T-helper 22 cell (primary cell): ENCODE data around the gene KRT84.

ENCODE experiments used
- DNase-seq: peaks from one replicate; pipeline ENCODE4 v3.0.0-alpha.2; 2020; ENCODE audit warnings: low read depth

The KRT84 gene

GRCh38 chr12:52342781-52343490, 42.5 kb downstream of the KRT84 start:
- no peak for DNase-seq

GRCh38 chr12:52341066-52341580, 44.3 kb downstream of the KRT84 start:
- no peak for DNase-seq

GRCh38 chr12:52338241-52338960, 47.1 kb downstream of the KRT84 start:
- no peak for DNase-seq

GRCh38 chr12:52337054-52337453, 48.4 kb downstream of the KRT84 start:
- DNase-seq, result no peak

GRCh38 chr12:52336641-52337040, 48.8 kb downstream of the KRT84 start:
- DNase-seq, result no peak

- no peak for DNase-seq
Observed at GRCh38 chr12:52335598-52336262, 49.7 kb downstream of the KRT84 start.

GRCh38 chr12:52334185-52334584, 51.3 kb downstream of the KRT84 start:
- no peak for DNase-seq

- no peak for DNase-seq
Observed at GRCh38 chr12:52333321-52333720, 52.1 kb downstream of the KRT84 start.

GRCh38 chr12:52332381-52332780, 53.1 kb downstream of the KRT84 start:
- DNase-seq, result no peak

GRCh38 chr12:52331833-52332232, 53.6 kb downstream of the KRT84 start:
- DNase-seq, result no peak

- DNase-seq, result no peak
Observed at GRCh38 chr12:52331039-52331438, 54.4 kb downstream of the KRT84 start.

GRCh38 chr12:52327830-52328500, 57.5 kb downstream of the KRT84 start:
- no peak for DNase-seq
